ENCODE data around the gene SGPL1. TPM values are rescaled to one million over a fixed set of nuclear protein-coding genes. Genes with fewer than 3 reads are reported as not detected.

Gene SGPL1
- total and polyA plus RNA-seq, 5 experiments from 2014 or later: 10.7 to 36.1 (median 16.7) TPM

DNA sequence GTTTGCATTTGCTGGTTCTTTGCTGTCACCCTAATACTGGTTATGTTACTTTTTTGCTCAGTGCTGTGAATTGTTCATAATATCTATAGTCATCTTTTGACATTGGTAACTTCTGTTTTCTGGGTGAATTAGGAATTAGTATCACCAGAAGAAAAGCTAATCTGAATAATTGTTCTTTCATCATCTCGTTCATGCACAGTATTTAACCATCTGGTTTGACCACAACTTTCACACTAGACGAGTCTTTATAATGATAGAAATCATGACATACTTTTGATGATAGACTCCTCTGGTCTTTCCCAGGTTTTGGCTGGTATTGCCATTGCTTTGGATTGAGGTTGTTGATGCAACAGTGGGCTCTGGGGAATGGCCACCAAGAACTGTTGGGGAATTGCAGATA lies 25.1 kb downstream of the SGPL1 start:
- ATAC-seq: no peak
- H3K27ac Mint-ChIP-seq: peak overlapping the region in 1 of 10 donors; percentile 18

DNA sequence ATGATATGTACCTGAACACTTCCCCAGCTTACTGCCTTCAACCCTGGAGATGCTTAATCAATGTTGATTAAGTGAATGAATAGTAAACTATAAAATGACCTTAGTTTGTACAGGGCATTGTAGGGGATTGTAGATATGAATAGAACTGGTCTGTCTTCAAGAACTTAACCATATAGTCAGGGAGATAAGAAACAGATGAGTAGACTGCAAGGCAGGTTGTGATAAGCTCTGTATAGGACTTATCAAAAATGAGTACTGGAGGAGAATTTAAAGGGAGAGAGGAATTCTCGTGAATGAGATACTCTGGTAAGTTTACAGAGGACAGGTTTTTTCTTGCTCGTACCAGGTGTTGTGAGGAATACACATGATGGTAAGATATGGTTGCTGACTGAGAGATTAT lies 27.6 kb downstream of the SGPL1 start:
- Mint-ChIP-seq H3K27me3 (no peaks in the 10 kb centered on the region), H3K4me1 (peaks cover 13 to 18% (median 15%) of the 10 kb centered on the region in 4 donors), H3K9me3 (no peaks in the 10 kb centered on the region), H3K4me3 (no peak overlapping the region), H3K36me3 (peaks cover 4 to 72% (median 32%) of the 10 kb centered on the region in 3 donors), H3K27ac (no peak overlapping the region)
- ATAC-seq (no peak), DNase-seq (no peak)
- POLR2A ChIA-PET: no interaction called here

More for the DNA sequence above, 25.1 kb downstream of the SGPL1 start:
- Mint-ChIP-seq H3K9me3 (peaks cover 0 to 9% (median 2%) of the 10 kb centered on the region in 9 donors), H3K27me3 (no peaks in the 10 kb centered on the region), H3K4me3 (no peak overlapping the region), H3K4me1 (peaks cover 16 to 25% (median 18%) of the 10 kb centered on the region in 4 donors), H3K36me3 (peaks cover 15 to 77% (median 44%) of the 10 kb centered on the region in 3 donors)
- POLR2A ChIA-PET: no interaction called here
- DNase-seq: no peak

DNA sequence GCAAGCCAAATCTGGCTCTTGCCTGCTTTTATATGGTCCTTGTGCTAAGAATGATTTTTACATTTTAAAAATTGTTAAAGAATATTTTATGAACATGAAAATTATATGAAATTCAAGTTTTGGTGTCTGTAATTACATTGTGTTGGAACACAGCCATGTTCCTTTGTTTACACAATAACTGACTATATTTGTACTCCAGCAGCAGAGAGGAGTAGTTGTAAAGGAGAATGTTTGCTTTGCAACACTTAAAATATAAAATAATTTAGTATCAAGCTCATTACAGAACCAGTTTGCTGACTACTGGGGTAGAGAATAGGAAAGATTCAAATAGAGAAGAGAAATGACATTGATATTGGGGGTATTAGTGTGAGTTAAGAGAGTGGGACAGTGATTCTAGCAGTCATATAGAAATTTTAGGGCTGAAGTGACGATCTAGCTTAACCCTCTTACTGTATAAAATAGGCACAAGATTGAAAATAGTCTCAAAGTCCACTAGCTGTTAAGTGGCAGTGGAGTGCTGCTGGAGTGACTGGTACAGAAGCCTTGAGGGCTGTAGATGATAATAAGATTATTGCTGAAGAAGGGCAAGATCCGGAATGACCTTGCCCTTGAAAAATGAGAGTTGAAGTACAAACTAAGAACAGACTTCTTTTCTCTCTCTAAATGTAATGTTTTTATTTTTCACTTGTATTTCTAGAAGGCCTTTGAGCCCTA lies 28.2 kb downstream of the SGPL1 start:
- H3K4me3 Mint-ChIP-seq: no peak overlapping the region
- ATAC-seq: no peak
- no peaks in the 10 kb centered on the region for H3K27me3 Mint-ChIP-seq
- peaks cover 14 to 18% (median 16%) of the 10 kb centered on the region in 4 donors for H3K4me1 Mint-ChIP-seq
- H3K9me3 Mint-ChIP-seq: no peaks in the 10 kb centered on the region
- H3K27ac Mint-ChIP-seq: peak overlapping the region in 1 of 10 donors; percentile 40
- DNase-seq: no peak
- POLR2A ChIA-PET: no interaction called here
- H3K36me3 Mint-ChIP-seq: peaks cover 4 to 72% (median 30%) of the 10 kb centered on the region in 3 donors

- POLR2A ChIA-PET: no interaction called here
- ATAC-seq (no peak), DNase-seq (no peak)
- no peaks in the 10 kb centered on the region for H3K27me3 Mint-ChIP-seq
- H3K4me3 Mint-ChIP-seq: no peak overlapping the region
- peaks cover 14 to 29% (median 18%) of the 10 kb centered on the region in 4 donors for H3K4me1 Mint-ChIP-seq
- peak overlapping the region in 1 of 10 donors; percentile 75 for H3K27ac Mint-ChIP-seq
- no peaks in the 10 kb centered on the region for H3K9me3 Mint-ChIP-seq
- H3K36me3 Mint-ChIP-seq: peaks cover 4 to 71% (median 24%) of the 10 kb centered on the region in 3 donors
These were observed 29.5 kb downstream of the SGPL1 start for GRCh38 chr10:70845256-70845655.

DNA sequence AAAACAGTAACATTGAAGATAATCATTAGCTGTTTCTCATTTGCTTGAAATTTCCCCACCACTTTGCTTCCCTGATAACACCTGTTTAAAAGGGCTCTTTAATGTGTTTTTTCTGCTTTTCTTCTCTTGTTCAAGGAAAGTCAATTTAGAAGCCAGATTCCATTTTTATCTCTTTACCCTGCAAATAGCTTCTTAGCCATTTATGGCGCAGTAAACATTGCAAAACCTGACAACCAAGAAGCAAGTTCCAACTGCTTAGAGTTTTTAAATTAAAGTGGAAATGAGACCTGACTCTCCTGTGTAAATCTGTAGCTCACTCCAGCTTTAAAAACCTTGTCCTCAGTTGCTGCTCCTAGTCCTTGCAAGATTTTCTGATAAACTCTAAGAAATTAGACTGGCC lies 30.1 kb downstream of the SGPL1 start:
- Mint-ChIP-seq H3K4me3 (no peak overlapping the region), H3K27ac (peak overlapping the region in 1 of 10 donors; percentile 75), H3K36me3 (peaks cover 4 to 72% (median 23%) of the 10 kb centered on the region in 3 donors), H3K27me3 (no peaks in the 10 kb centered on the region), H3K9me3 (no peaks in the 10 kb centered on the region), H3K4me1 (peaks cover 9 to 30% (median 16%) of the 10 kb centered on the region in 4 donors)
- ATAC-seq: no peak
- no peak for DNase-seq
- POLR2A ChIA-PET: no interaction called here

- DNase-seq (no peak), ATAC-seq (no peak)
- peaks cover 4 to 73% (median 22%) of the 10 kb centered on the region in 3 donors for H3K36me3 Mint-ChIP-seq
- H3K9me3 Mint-ChIP-seq: no peaks in the 10 kb centered on the region
- H3K27me3 Mint-ChIP-seq: no peaks in the 10 kb centered on the region
- POLR2A ChIA-PET: no interaction called here
- no peak overlapping the region for H3K4me3 Mint-ChIP-seq
- H3K27ac Mint-ChIP-seq: no peak overlapping the region
- H3K4me1 Mint-ChIP-seq: peaks cover 3 to 24% (median 15%) of the 10 kb centered on the region in 4 donors
These were observed 31.0 kb downstream of the SGPL1 start for GRCh38 chr10:70846795-70847194.

GRCh38 chr10:70847659-70848360 lies 32.1 kb downstream of the SGPL1 start:
- no peaks in the 10 kb centered on the region for H3K27me3 Mint-ChIP-seq
- DNase-seq (no peak), ATAC-seq (no peak)
- H3K4me3 Mint-ChIP-seq: no peak overlapping the region
- peak overlapping the region in 1 of 10 donors; percentile 27 for H3K27ac Mint-ChIP-seq
- H3K4me1 Mint-ChIP-seq: peaks cover 3 to 18% (median 13%) of the 10 kb centered on the region in 4 donors
- POLR2A ChIA-PET: no interaction called here
- H3K36me3 Mint-ChIP-seq: peaks cover 4 to 76% (median 26%) of the 10 kb centered on the region in 3 donors
- H3K9me3 Mint-ChIP-seq: no peaks in the 10 kb centered on the region

DNA sequence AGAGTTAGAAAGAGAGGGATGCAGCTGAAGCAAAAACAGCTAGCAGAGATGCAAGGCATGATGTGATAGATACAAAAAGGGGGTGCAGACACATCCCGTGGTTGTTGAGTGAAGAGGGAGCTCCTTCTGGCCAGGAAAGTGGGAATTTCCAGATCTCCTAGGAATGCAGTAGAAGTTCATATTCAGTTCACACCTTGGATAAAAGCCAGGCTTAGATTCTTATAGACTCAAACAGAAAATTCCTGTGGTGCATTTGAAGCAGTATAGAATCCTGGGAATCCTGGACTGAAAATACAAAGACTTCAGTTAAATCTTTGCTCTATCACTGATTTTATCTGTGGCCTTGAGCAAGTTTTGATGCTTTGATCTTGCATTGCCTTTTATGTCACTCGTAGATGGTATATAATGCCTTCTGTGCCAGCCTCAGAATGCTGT lies 33.9 kb downstream of the SGPL1 start:
- POLR2A ChIA-PET: no interaction called here
- H3K4me1 Mint-ChIP-seq: peaks cover 3 to 18% (median 9%) of the 10 kb centered on the region in 4 donors
- no peaks in the 10 kb centered on the region for H3K9me3 Mint-ChIP-seq
- ATAC-seq: no peak
- peak overlapping the region in 1 of 10 donors; percentile 1 for H3K4me3 Mint-ChIP-seq
- no peak for DNase-seq
- H3K27me3 Mint-ChIP-seq: no peaks in the 10 kb centered on the region
- H3K36me3 Mint-ChIP-seq: peaks cover 0 to 80% (median 28%) of the 10 kb centered on the region in 3 donors
- H3K27ac Mint-ChIP-seq: peak overlapping the region in 3 of 10 donors; percentile 4 to 40 (median 18)

DNA sequence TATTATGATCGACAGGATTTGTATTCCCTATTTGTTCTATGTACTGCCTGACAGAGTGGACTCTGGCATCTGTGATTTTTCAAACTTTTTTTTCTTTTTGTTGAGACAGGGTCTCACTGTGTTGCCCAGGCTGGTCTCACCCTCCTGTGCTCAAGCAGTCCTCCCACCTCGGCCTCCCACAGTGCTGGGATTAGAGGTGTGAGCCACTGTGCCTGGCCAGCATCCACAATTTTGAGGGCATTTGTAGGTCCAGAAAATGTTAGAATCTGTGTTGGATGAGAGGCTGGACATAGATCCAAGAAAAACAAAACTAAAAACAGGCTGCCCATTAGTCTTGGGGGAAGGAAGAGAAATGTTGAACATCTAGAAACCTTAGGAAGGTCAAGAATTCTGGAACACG lies 34.3 kb downstream of the SGPL1 start:
- peaks cover 0 to 80% (median 25%) of the 10 kb centered on the region in 3 donors for H3K36me3 Mint-ChIP-seq
- POLR2A ChIA-PET: no interaction called here

GRCh38 chr10:70851597-70852475 lies 36.1 kb downstream of the SGPL1 start:
- ATAC-seq: no peak
- H3K9me3 Mint-ChIP-seq: no peaks in the 10 kb centered on the region
- H3K27me3 Mint-ChIP-seq: no peaks in the 10 kb centered on the region
- H3K4me1 Mint-ChIP-seq: peaks cover 6 to 18% (median 11%) of the 10 kb centered on the region in 4 donors
- peaks cover 0 to 86% (median 32%) of the 10 kb centered on the region in 3 donors for H3K36me3 Mint-ChIP-seq
- POLR2A ChIA-PET: no interaction called here
- no peak overlapping the region for H3K4me3 Mint-ChIP-seq
- no peak for DNase-seq
- peak overlapping the region in 1 of 10 donors; percentile 37 for H3K27ac Mint-ChIP-seq

More for the DNA sequence above, 34.3 kb downstream of the SGPL1 start:
- peaks cover 3 to 18% (median 9%) of the 10 kb centered on the region in 4 donors for H3K4me1 Mint-ChIP-seq
- no peak for DNase-seq
- no peak overlapping the region for H3K27ac Mint-ChIP-seq
- no peaks in the 10 kb centered on the region for H3K27me3 Mint-ChIP-seq
- no peak overlapping the region for H3K4me3 Mint-ChIP-seq
- no peaks in the 10 kb centered on the region for H3K9me3 Mint-ChIP-seq
- no peak for ATAC-seq

DNA sequence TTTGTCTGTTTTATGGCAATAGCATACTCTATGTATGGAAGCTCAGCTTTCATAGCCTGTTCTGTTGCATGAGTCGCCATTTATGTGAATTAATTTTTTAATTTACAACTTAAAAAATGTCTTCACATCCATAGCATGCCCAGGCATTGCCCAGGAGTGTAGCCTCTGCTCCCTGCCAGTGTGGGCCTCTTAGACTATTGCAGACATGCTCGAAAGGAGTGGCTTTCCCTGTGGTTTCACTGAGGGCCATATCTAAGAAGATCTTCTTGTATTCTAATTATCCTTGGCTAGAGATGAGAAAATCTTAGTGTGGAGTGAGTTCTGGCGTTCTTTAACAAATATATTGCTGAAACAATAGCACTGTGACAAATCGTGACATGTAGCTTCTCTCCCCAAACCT lies 37.3 kb downstream of the SGPL1 start:
- POLR2A ChIA-PET: no interaction called here

GRCh38 chr10:70853457-70853856 lies 37.7 kb downstream of the SGPL1 start:
- DNase-seq (no peak), ATAC-seq (no peak)
- Mint-ChIP-seq H3K27ac (peak overlapping the region in 2 of 10 donors; percentile 24 to 56), H3K4me1 (peaks cover 6 to 18% (median 11%) of the 10 kb centered on the region in 4 donors), H3K27me3 (no peaks in the 10 kb centered on the region), H3K9me3 (no peaks in the 10 kb centered on the region), H3K36me3 (peaks cover 1 to 88% (median 32%) of the 10 kb centered on the region in 3 donors), H3K4me3 (no peak overlapping the region)
- POLR2A ChIA-PET: no interaction called here

More for the DNA sequence above, 37.3 kb downstream of the SGPL1 start:
- H3K27me3 Mint-ChIP-seq: no peaks in the 10 kb centered on the region
- DNase-seq: no peak
- H3K9me3 Mint-ChIP-seq: no peaks in the 10 kb centered on the region
- no peak for ATAC-seq
- peaks cover 0 to 85% (median 29%) of the 10 kb centered on the region in 3 donors for H3K36me3 Mint-ChIP-seq
- H3K4me1 Mint-ChIP-seq: peaks cover 6 to 18% (median 11%) of the 10 kb centered on the region in 4 donors
- peak overlapping the region in 1 of 10 donors; percentile 24 for H3K27ac Mint-ChIP-seq
- H3K4me3 Mint-ChIP-seq: no peak overlapping the region

All from naive thymus-derived CD8-positive, alpha-beta T cell (primary cell).